ENCODE results near the gene MYO15B. TPM values are rescaled to one million over a fixed set of nuclear protein-coding genes. Genes with fewer than 3 reads are reported as not detected.
"Not testable (repeated sequence)": the region's sequence is repeated elsewhere in the genome, so short reads cannot be mapped to it uniquely, and the experiment has no call there.

Gene MYO15B
- total RNA-seq, 1 donor = 1.4 TPM

DNA sequence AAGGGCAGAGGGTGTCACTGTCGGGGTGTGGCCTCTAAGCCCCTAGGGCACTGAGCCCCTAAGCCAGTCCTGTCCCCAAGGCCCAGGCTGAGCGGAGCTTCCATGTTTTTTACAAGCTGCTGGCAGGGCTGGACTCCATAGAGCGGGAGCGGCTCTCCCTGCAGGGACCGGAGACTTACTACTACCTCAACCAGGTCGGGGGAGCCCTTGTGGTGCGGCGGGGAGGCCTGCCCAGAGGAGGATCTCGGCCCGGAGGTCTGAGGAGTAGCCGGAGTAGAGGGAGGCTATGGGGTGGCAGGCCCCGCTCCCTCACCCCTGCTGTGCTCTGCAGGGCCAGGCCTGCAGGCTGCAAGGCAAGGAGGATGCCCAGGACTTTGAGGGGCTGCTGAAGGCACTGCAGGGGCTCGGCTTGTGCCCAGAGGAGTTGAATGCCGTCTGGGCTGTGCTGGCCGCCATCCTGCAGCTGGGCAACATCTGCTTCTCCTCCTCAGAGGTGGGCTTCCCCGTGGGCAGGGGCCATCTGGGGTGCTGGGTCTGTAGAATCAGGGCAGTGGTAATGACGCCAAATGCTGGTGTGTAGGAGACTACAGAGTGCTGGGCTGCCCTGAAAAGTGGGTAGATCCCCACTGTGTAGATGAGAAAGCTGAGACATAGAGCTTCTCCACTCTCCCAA is 4.9 kb downstream of the MYO15B start:
- TF ChIP-seq, protein P1, sequence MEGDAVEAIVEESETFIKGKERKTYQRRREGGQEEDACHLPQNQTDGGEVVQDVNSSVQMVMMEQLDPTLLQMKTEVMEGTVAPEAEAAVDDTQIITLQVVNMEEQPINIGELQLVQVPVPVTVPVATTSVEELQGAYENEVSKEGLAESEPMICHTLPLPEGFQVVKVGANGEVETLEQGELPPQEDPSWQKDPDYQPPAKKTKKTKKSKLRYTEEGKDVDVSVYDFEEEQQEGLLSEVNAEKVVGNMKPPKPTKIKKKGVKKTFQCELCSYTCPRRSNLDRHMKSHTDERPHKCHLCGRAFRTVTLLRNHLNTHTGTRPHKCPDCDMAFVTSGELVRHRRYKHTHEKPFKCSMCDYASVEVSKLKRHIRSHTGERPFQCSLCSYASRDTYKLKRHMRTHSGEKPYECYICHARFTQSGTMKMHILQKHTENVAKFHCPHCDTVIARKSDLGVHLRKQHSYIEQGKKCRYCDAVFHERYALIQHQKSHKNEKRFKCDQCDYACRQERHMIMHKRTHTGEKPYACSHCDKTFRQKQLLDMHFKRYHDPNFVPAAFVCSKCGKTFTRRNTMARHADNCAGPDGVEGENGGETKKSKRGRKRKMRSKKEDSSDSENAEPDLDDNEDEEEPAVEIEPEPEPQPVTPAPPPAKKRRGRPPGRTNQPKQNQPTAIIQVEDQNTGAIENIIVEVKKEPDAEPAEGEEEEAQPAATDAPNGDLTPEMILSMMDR (IDR thresholded peaks at IDR 0.05; ENCODE audit: insufficient read depth, low read length) = no peak
- DNase-seq (ENCODE audit: low read depth) = no peak

DNA sequence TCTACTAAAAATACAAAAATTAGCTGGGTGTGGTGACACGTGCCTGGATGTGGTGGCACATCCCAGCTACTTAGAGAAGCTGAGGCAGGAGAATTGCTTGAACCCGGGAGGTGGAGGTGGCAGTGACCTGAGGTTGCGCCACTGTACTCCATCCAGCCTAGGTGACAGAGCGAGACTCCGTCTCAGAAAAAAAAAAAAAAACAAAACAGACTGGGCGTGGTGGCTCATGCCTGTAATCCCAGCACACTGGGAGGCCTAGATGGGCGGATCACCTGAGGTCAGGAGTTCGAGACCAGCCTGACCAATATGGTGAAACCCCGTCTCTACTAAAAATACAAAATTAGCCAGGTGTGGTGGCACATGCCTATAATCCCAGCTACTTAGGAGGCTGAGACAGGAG is 5.8 kb downstream of the MYO15B start:
- not testable (repeated sequence) for DNase-seq (ENCODE audit: low read depth); H3K4me3 ChIP-seq (ENCODE audit: low read depth, low read length)

More for the DNA sequence above, 4.9 kb downstream of the MYO15B start:
- no peak overlapping the region for H3K4me3 ChIP-seq (ENCODE audit: low read depth, low read length)

DNA sequence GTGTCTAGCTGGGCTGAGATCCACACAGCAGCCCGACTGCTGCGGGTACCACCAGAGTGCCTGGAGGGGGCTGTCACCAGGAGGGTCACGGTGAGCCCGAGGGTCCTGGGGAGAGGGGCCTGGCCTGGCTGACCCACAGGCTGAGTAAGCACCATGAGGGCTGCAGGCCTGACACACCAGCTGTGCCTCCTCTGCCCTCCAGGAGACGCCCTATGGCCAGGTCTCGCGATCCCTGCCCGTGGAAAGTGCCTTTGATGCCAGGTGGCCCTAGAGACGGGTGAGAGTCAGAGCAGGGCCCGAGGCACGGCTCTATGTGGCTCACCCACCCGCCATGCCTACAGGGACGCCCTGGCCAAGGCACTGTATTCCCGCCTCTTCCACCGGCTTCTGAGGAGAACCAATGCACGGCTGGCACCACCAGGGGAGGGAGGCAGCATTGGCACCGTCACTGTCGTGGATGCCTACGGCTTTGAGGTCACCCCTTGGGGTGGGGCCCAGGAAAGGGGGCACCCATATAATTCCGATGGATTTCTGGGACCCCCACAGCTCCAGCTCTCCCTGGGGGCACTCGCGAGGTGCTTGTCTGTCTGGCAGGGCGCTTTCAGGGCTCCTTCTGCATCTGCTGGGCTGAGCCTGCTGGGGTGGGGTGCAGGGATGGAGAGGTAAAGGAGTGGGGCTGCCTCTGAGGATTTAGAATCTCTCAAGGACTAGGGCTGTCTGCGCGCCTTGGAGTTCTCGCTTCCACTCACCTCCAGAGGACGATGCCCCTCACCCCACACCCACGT is 7.1 kb downstream of the MYO15B start:
- DNase-seq (ENCODE audit: low read depth) = no peak
- no peak overlapping the region for H3K4me3 ChIP-seq (ENCODE audit: low read depth, low read length)
- TF ChIP-seq, protein P1 (IDR thresholded peaks at IDR 0.05; ENCODE audit: insufficient read depth, low read length) = no peak

DNA sequence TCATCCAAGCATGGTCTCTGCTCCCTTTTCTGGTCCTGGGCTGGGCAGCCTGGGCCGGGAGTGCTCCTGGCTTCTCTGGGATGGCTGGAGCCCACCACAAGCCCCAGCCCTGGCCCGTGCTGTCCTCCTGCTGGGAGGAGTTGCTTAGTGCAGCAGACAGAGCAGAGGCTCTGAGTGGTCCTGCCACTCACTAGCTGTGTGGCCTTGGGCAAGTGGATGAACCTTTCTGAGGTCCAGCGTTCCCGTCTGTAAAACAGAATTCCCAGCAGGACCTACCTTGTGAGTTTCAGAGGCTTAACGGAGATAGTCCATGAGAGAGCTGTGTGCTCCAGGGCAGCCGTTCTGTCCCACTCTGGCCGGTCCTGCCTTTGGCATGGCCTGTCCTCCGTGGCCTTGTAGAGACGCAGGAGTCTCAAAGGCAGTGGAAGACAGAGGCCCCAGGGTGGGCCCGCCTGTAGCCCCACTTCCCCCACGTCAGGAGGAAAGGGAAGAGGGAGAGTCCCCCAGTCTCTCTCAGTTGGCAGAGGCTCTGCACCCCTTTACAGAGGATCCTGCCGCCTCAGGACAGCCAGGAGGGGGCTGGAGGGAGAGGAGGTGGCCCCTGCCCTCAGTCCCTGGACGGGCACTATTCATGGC is 7.8 kb downstream of the MYO15B start:
- TF ChIP-seq, protein P1 (IDR thresholded peaks at IDR 0.05; ENCODE audit: insufficient read depth, low read length) = no peak
- H3K4me3 ChIP-seq (ENCODE audit: low read depth, low read length) = no peak overlapping the region
- DNase-seq (ENCODE audit: low read depth) = no peak

DNA sequence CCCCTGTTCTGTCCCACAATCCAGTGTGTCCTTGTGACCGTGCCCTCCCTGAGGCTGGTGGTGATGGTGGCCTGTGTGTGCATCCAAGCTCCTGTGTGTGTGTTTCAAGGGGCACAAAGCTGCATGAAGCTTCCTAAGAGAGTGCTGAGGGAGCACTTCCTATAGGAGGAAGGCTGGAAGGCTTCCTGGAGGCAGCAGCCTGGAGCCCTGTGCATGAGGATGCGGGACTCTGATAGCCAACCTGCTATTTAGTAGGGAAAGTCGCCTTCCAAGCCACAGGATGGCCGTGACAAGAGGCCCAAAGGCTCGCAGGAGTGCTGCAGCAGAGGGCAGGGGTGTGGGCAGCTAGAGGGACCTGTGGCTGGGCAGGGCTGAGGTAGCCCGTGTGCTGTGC is 8.3 kb downstream of the MYO15B start:
- no peak overlapping the region for H3K4me3 ChIP-seq (ENCODE audit: low read depth, low read length)
- TF ChIP-seq, protein P1 (IDR thresholded peaks at IDR 0.05; ENCODE audit: insufficient read depth, low read length) = no peak
- no peak for DNase-seq (ENCODE audit: low read depth)

DNA sequence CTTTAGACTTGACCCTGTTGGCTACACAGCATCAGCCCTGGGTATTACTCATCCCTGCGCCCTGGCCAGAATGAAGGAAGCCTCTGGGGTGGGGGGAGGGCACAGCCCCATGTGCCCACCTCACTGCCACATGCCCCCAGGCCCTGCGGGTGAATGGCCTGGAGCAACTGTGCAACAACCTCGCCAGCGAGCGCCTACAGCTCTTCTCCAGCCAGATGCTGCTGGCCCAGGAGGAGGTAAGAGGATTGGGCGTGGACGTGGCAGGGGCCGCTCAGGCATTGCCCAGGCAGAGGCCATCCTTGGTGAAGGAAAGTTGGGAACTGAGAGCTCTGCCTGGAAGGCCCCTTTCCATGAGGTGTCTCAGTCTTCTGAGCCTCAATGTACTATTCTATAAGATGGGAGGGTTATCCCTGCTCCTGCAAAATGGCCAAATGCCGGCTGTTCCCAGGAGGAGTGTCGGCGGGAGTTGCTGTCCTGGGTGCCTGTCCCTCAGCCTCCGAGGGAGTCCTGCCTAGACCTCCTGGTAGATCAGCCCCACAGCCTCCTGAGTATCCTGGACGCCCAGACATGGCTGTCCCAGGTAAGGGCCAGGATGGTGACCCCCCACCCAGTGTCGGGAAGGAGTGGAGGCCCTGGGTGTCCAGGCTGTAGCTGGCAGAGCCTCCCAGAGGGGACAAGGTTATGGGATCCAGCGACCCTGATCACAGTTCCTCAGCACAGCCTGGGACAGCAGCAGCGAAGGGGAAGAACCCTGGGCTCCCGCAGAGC is 8.9 kb downstream of the MYO15B start:
- no peak overlapping the region for H3K4me3 ChIP-seq (ENCODE audit: low read depth, low read length)
- TF ChIP-seq, protein P1 (IDR thresholded peaks at IDR 0.05; ENCODE audit: insufficient read depth, low read length) = no peak
- no peak for DNase-seq (ENCODE audit: low read depth)
